ENCODE measurements around the gene OR2H2.
A peak's percentile ranks its signal among the peaks of the same experiment; 100 is the strongest.

The OR2H2 gene

DNA sequence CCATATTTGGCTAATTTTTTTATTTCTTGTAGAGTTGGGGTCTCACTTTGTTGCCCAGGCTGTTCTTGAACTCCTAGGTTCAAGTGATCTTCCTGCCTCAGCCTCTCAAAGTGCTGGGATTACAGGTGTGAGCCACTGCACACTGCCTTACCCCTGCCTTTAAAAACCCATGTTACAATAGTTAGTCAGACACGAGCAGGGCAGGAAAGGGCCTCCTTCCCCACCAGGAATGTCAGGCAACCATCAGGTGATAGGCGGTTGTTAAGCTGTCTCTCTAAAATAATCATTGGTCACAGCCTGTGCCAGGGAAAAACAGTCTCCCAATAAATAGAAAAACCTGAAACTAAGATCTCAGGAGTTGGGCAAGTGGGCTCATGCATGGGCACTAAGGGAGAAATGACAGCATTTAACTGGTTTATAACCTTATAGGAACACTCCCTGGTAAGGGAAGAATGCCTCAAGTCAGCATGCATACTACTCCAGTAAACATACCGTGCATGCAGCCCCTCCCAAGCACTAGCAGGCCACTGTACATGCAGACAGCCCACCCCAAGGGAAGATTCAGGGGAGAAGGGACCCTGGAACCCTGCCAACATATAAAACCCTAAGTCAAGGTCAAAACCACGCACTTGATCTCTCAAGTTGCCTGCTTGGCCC, 8.4 kb downstream of the OR2H2 start:
- DNase-seq = no peak

GRCh38 chr6:29596381-29596900, 11.5 kb downstream of the OR2H2 start:
- DNase-seq = no peak

- DNase-seq = no peak
These were observed 12.3 kb downstream of the OR2H2 start for GRCh38 chr6:29597184-29597583.

DNA sequence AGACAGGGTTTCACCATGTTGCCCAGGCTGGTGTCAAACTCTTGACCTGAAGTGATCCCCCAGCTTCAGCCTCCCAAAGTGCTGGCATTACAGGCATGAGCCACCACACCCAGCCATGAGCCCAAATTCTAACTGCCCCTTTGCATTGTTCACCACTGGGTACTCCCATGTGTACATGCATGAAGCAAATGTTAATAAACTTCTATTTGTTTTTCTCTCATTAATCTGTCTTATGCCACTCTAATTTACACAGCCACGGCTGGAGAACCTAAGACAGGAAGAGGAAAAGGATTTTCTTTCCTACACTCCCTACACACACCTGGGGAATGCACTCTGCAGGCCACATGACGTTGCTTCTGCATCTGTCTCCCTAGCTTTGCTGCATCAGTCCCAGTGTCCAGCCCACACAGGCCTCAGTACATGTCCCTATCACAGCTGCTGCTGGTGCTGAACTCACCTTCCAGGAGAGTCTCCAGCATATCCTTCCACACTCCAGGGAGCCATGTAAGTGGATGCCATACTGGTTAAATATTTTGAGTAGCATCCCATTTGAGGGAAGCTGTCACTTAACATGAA, 13.3 kb downstream of the OR2H2 start:
- DNase-seq = no peak

- no peak for DNase-seq
These were observed 17.8 kb downstream of the OR2H2 start for GRCh38 chr6:29602564-29603361.

- no peak for DNase-seq
These were observed 18.5 kb downstream of the OR2H2 start for GRCh38 chr6:29603456-29603855.

GRCh38 chr6:29603930-29604329, 19.0 kb downstream of the OR2H2 start:
- DNase-seq = no peak

- no peak for DNase-seq
These were observed 23.2 kb downstream of the OR2H2 start for GRCh38 chr6:29608131-29608530.

DNA sequence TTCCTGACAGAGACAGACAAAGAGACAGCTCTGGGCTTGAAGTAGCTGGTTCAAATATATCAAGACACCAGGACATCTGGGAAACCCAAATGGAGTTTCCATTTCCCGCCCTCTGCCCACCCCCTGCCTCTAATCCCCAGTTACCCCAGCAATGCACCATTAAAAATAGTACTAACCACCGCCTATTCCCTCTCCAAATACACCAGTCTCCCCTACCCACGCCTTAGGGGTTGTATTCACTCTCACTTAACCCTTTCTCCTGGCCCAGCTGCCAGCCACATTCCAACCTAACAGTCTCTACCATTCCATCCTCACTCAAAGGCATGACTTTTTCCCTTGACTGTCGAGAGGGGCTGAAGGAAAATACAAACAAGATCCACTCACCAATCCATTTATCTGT, 25.6 kb downstream of the OR2H2 start:
- no peak for DNase-seq

DNA sequence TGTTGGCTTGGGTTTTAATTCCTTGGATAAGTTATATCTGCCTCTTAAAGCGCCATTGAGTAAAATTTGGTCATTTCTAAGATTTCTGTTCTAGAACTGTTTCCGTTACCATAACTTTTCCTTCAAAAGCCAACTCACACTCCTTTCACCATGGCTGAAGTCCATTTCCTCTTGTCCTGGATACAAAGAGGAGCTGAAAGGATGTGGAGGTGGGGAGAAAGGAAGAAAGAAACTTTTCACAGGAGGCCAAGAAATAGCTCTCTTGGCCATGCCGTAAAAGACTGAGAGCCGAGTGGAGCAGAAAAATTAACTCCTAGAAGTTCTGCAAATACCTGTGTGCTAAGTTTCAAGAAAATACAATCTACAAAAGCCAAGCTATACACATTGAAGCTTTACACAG, 26.5 kb downstream of the OR2H2 start:
- DNase-seq = no peak

GRCh38 chr6:29617782-29618554, 33.0 kb downstream of the OR2H2 start:
- DNase-seq = no peak

DNA sequence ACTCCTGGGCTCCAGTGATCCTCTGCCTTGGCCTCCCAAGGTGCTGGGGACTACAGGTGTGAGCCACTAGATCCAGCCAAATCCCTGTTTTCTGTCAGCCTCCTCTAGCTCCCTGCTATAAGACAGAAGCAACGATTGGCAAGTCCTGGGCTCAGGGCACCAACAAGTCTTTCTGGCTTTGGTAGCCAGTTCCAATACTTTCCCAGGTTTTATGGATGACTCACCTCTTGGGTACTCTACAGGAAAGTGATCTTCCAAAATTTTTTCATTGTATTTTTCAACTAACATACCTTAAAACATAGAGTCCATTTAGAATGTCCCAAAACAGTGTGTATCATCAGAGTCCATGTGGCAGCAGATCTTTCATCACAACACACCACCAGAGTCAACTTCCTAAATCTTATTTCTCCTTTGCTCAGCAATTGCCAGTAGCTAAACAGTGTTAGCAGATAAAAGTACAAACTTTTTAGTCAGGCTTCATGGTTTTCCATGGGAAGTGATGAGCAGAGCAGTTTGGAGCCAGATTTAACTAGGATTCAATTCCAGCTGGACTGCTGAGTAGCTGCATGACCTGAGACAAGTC, 34.7 kb downstream of the OR2H2 start:
- no peak for DNase-seq

- no peak for DNase-seq
These were observed 35.7 kb downstream of the OR2H2 start for GRCh38 chr6:29620630-29621029.

- DNase-seq = no peak
These were observed 39.6 kb downstream of the OR2H2 start for GRCh38 chr6:29624520-29624961.

DNA sequence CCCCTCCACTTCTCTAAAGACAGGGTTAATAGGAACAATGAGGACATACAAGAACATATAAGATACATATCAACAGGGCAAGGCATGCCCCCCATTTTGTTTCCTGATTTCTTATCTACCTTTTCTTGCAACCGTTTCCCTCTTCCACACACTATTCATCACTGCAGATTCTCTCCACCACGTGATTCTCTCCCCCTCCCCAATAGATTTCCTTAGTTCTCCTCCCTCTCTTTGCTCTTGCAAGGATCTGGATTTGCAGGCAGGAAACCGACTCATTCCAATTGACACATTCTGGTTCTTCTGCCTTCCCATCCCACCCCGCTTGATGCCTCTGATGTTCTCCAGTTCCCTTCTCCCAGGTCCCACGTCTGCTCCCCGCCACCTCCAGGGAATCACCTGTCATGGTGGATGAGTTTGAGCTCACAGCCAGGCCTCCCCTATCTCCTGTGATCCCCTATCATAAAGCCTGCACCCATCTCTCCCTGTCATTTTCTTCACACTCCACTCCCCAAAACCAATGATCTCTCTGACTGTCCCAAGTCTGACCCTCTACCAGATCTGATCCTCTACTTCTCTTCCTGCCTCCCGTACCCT, 40.5 kb downstream of the OR2H2 start:
- no peak for DNase-seq

DNA sequence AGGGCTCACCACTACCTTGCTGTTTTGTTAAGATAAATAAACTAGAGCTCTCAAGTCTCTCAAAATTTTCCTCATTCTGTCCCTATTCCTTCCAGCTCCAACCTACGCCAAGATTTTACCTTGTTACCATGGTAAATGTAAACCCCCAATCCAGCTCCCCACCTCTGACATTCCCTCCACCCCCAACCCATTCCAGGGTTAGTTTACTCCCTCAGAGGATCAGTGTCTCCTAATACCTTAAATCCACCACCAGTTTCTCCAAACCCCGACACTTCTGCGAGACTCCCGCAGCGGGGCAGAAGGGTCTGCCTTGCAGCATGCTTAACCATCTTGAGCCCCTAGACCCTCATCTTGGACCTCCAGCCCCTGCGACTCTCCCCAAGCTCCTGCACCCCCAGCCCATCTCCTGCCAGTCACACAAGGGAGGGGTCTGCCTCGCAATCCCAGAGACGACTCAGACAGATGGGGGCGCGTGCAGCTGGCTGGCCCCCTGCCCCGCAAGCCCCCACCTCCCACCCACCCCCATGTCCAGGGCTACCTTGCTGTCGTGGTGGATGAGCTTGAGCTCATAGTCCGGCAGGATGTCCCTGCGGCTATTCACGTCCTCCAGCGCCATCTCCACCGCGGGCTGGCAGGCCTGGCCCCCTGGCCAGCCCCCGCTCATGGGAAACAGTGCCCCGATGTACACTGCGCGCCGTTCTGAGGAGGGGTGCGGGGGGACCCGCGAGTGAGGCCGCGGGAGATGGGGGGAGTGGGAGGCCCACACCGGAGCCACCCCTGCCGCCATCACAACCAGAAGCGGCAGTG, 42.2 kb downstream of the OR2H2 start:
- no peak for DNase-seq

- peak in 1 of 2 experiments; percentile 44 for DNase-seq
These were observed 43.0 kb downstream of the OR2H2 start for GRCh38 chr6:29627755-29628418.

GRCh38 chr6:29628419-29629281, 43.7 kb downstream of the OR2H2 start:
- peak; percentile 18 to 82 for DNase-seq

- no peak for DNase-seq
These were observed 44.6 kb downstream of the OR2H2 start for GRCh38 chr6:29629571-29629970.

- DNase-seq = no peak
These were observed 45.4 kb downstream of the OR2H2 start for GRCh38 chr6:29630315-29630714.
